H9 (cell line): ENCODE data around the gene EIF4E1B. TPM values are rescaled to one million over a fixed set of nuclear protein-coding genes. Genes with fewer than 3 reads are reported as not detected.

ENCODE experiments used
- DNase-seq: peaks from one replicate; pipeline ENCODE4 v3.0.0-alpha.2; 2017
- H2AFZ ChIP-seq: one replicate; pipeline ENCODE4 v1.6.1; 2013; ENCODE audit warnings: mild to moderate bottlenecking, low read length, control low read depth, moderate library complexity
- H2AK5ac ChIP-seq: 2 replicates; pipeline ENCODE4 v1.6.1; 2013; ENCODE audit warnings: low read length, control low read depth, mixed read lengths; ENCODE audit not compliant: insufficient read length
- H2BK120ac ChIP-seq: one replicate; pipeline ENCODE4 v1.6.1; 2013; ENCODE audit warnings: low read depth, mild to moderate bottlenecking, low read length, control low read depth, inconsistent platforms; ENCODE audit not compliant: poor library complexity, severe bottlenecking
- H2BK12ac ChIP-seq: 2 replicates; pipeline ENCODE4 v1.6.1; 2013; ENCODE audit warnings: low read length, control low read depth, mixed read lengths, low read depth; ENCODE audit not compliant: insufficient read length
- H2BK15ac ChIP-seq: 2 replicates; pipeline ENCODE4 v1.6.1; 2013; ENCODE audit warnings: low read depth, low read length, control low read depth
- H2BK20ac ChIP-seq: one replicate; pipeline ENCODE4 v1.6.1; 2013; ENCODE audit warnings: low read depth, mild to moderate bottlenecking, low read length, control low read depth, inconsistent platforms; ENCODE audit not compliant: poor library complexity, severe bottlenecking
- H2BK5ac ChIP-seq: 2 replicates; pipeline ENCODE4 v1.6.1; 2013; ENCODE audit warnings: low read length, control low read depth, mixed read lengths; ENCODE audit not compliant: insufficient read length
- H3K14ac ChIP-seq: 2 replicates; pipeline ENCODE4 v1.6.1; 2013; ENCODE audit warnings: low read length, control low read depth; ENCODE audit not compliant: insufficient read depth
- H3K18ac ChIP-seq: 2 replicates; pipeline ENCODE4 v1.6.1; 2013; ENCODE audit warnings: low read depth, mild to moderate bottlenecking, mixed read lengths, low read length, control low read depth; ENCODE audit not compliant: insufficient read length
- H3K23ac ChIP-seq: 2 replicates; pipeline ENCODE4 v1.6.1; 2013; ENCODE audit warnings: low read length, control low read depth, mixed read lengths, low read depth; ENCODE audit not compliant: insufficient read length
- H3K23me2 ChIP-seq: 2 replicates; pipeline ENCODE4 v1.6.1; 2013; ENCODE audit warnings: low read depth, mild to moderate bottlenecking, mixed read lengths, low read length, control low read depth; ENCODE audit not compliant: insufficient read length, poor library complexity, severe bottlenecking
- H3K27ac ChIP-seq: 2 replicates; pipeline ENCODE4 v1.5.1; 2013; ENCODE audit warnings: low read length, control low read depth, mixed read lengths, low read depth; ENCODE audit not compliant: insufficient read length
- H3K27me3 ChIP-seq: 2 replicates; pipeline ENCODE4 v1.6.1; 2013; ENCODE audit warnings: low read length, control low read depth, inconsistent platforms; ENCODE audit not compliant: insufficient read depth
- H3K4ac ChIP-seq: 2 replicates; pipeline ENCODE4 v1.6.1; 2013; ENCODE audit warnings: low read depth, mild to moderate bottlenecking, control low read depth, inconsistent platforms, low read length, moderate library complexity
- H3K4me1 ChIP-seq: 2 replicates; pipeline ENCODE4 v1.6.1; 2013; ENCODE audit warnings: low read length, control low read depth, inconsistent platforms; ENCODE audit not compliant: insufficient read depth
- H3K4me2 ChIP-seq: 2 replicates; pipeline ENCODE4 v1.6.1; 2013; ENCODE audit warnings: low read length, control low read depth, mixed read lengths; ENCODE audit not compliant: insufficient read length, insufficient read depth
- H3K56ac ChIP-seq: 2 replicates; pipeline ENCODE4 v1.6.1; 2013; ENCODE audit warnings: low read depth, mild to moderate bottlenecking, mixed read lengths, low read length, control low read depth; ENCODE audit not compliant: insufficient read length
- H3K79me1 ChIP-seq: 2 replicates; pipeline ENCODE4 v1.6.1; 2013; ENCODE audit warnings: low read depth, mild to moderate bottlenecking, moderate library complexity, low read length, control low read depth, inconsistent platforms; ENCODE audit not compliant: insufficient read depth, poor library complexity, severe bottlenecking
- H3K79me2 ChIP-seq: 2 replicates; pipeline ENCODE4 v1.6.1; 2013; ENCODE audit warnings: low read length, control low read depth, inconsistent platforms; ENCODE audit not compliant: insufficient read depth
- H3K9ac ChIP-seq: 2 replicates; pipeline ENCODE4 v1.6.1; 2013; ENCODE audit warnings: low read length, control low read depth, mixed read lengths; ENCODE audit not compliant: insufficient read length; ENCODE audit errors: extremely low read depth
- H3K9me3 ChIP-seq: one replicate; pipeline ENCODE4 v1.6.1; 2013; ENCODE audit warnings: low read depth, low read length, inconsistent platforms; ENCODE audit not compliant: control insufficient read depth
- H3T11ph ChIP-seq: one replicate; pipeline ENCODE4 v1.6.1; 2013; ENCODE audit warnings: mild to moderate bottlenecking, low read length, control low read depth, inconsistent platforms
- H4K20me1 ChIP-seq: one replicate; pipeline ENCODE4 v1.6.1; 2013; ENCODE audit not compliant: control insufficient read depth, insufficient read length, insufficient read depth
- H4K5ac ChIP-seq: 2 replicates; pipeline ENCODE4 v1.6.1; 2013; ENCODE audit warnings: low read depth, mild to moderate bottlenecking, mixed read lengths, low read length, control low read depth; ENCODE audit not compliant: insufficient read length
- H4K8ac ChIP-seq: replicated peaks from 2 replicates; pipeline ENCODE4 v1.6.1; 2013; ENCODE audit warnings: low read length, control low read depth, mixed read lengths, low read depth; ENCODE audit not compliant: insufficient read length
- H4K91ac ChIP-seq: 2 replicates; pipeline ENCODE4 v1.6.1; 2013; ENCODE audit warnings: low read depth, mild to moderate bottlenecking, moderate library complexity, mixed read lengths, low read length, control low read depth; ENCODE audit not compliant: insufficient read length
- H3K27ac Mint-ChIP-seq, 3 experiments: 2 replicates in 2 of 3; 3 replicates in 1 of 3; pipeline ENCODE4 v1.8.0; 2020 to 2021; ENCODE audit warnings: mixed read lengths in 3 of 3, mild to moderate bottlenecking in 1 of 3, moderate library complexity in 1 of 3
- H3K27me3 Mint-ChIP-seq: 2 replicates; pipeline ENCODE4 v1.8.0; 2021; ENCODE audit warnings: low read depth, mild to moderate bottlenecking, moderate library complexity, mixed read lengths
- H3K36me3 Mint-ChIP-seq, 3 experiments: 2 replicates in 2 of 3; 3 replicates in 1 of 3; pipeline ENCODE4 v1.8.0; 2020 to 2021; ENCODE audit warnings: low read depth in 3 of 3, mixed read lengths in 3 of 3; ENCODE audit not compliant: insufficient read depth in 1 of 3
- H3K4me1 Mint-ChIP-seq, 2 experiments: 2 replicates each; pipeline ENCODE4 v1.8.0; 2020; ENCODE audit warnings: mixed read lengths in 2 of 2
- H3K4me3 Mint-ChIP-seq, 2 experiments: 2 replicates in 1 of 2; 3 replicates in 1 of 2; pipeline ENCODE4 v1.8.0; 2020 to 2021; ENCODE audit warnings: mild to moderate bottlenecking in 2 of 2, mixed read lengths in 2 of 2, moderate library complexity in 1 of 2
- H3K9me3 Mint-ChIP-seq, 2 experiments: 2 replicates in 1 of 2; 3 replicates in 1 of 2; pipeline ENCODE4 v1.8.0; 2020; ENCODE audit warnings: mild to moderate bottlenecking in 2 of 2, mixed read lengths in 2 of 2, moderate library complexity in 1 of 2
- CTCF ChIP-seq: fragments of 200-600 bp; sonication (generic); conservative IDR thresholded peaks from 3 replicates; pipeline ENCODE4 v1.8.0; 2021; ENCODE audit warnings: antibody characterized with exemption, mild to moderate bottlenecking
- WGBS: extraction: QIAGEN DNeasy Blood & Tissue Kit; methylation state at CpG from one replicate; pipeline ENCODE4 v1.1.7; 2013; ENCODE audit warnings: missing lambda C conversion rate, low lambda C conversion rate, mixed read lengths; ENCODE audit not compliant: insufficient read length; ENCODE audit errors: extremely low coverage; 5-methylcytosine and 5-hydroxymethylcytosine counted together
- total RNA-seq: library from RNA; stranded (reverse); gene quantifications from 2 replicates; pipeline ENCODE4 v1.2.1, GENCODE V29; 2021

Gene EIF4E1B
- total RNA-seq, 1 experiment from 2014 or later, result 1.3 TPM

GRCh38 chr5:176665517-176665916, 35.0 kb downstream of the EIF4E1B start:
- no CpG with 5 or more reads among the region's 6 CpGs for WGBS
- Histone ChIP-seq H3K56ac (no peak overlapping the region), H3K79me1 (no peaks in the 10 kb centered on the region), H3K4ac (no peak overlapping the region), H2BK15ac (no peak overlapping the region), H2AK5ac (no peak overlapping the region), H4K20me1 (no peaks in the 10 kb centered on the region), H3K79me2 (no peaks in the 10 kb centered on the region), H2BK5ac (no peak overlapping the region), H2AFZ (no peak overlapping the region), H3K18ac (no peak overlapping the region), H4K5ac (no peak overlapping the region), H3K27me3 (no peaks in the 10 kb centered on the region), H4K8ac (no peak overlapping the region), H2BK12ac (no peak overlapping the region), H3K9me3 (no peaks in the 10 kb centered on the region), H2BK120ac (no peak overlapping the region), H3K14ac (no peak overlapping the region), H3K23me2 (no peaks in the 10 kb centered on the region), H3T11ph (no peak overlapping the region), H4K91ac (no peak overlapping the region), H3K4me2 (no peak overlapping the region), H3K9ac (no peak overlapping the region), H3K23ac (no peak overlapping the region), H2BK20ac (no peak overlapping the region), H3K4me1 (no peaks in the 10 kb centered on the region; the same call in 1 of the 2 replicates), H3K27ac (no peak overlapping the region)
- Mint-ChIP-seq H3K4me3 (no peak overlapping the region), H3K27me3 (peaks cover 5% of the 10 kb centered on the region), H3K27ac (no peak overlapping the region; a peak in 3 of 7 replicates), H3K9me3 (peaks cover 5 to 6% of the 10 kb centered on the region in 2 experiments; a peak in 3 of 5 replicates), H3K4me1 (peaks cover 9 to 29% of the 10 kb centered on the region in 2 experiments), H3K36me3 (peaks cover 0 to 1% (median 0%) of the 10 kb centered on the region in 3 experiments; a peak in 2 of 7 replicates)
- no peak for DNase-seq
- no peak for TF ChIP-seq CTCF
